ENCODE measurements around the gene ASXL3. TPM values are rescaled to one million over a fixed set of nuclear protein-coding genes. Genes with fewer than 3 reads are reported as not detected.

ASXL3 gene
- total and polyA plus RNA-seq, 4 donors, result 0.19 to 1.3 (median 0.39) TPM

GRCh38 chr18:33571998-33572787 lies 5.8 kb upstream of the ASXL3 start:
- Histone ChIP-seq H3K4me1 (ENCODE audit: control insufficient read depth in 4 of 4, insufficient read depth in 4 of 4, low read length in 3 of 4) (no peaks in the 10 kb centered on the region), H3K27ac (ENCODE audit: low read depth in 1 of 2, low read length in 2 of 2) (no peak overlapping the region), H3K27me3 (ENCODE audit: control insufficient read depth in 4 of 4, insufficient read depth in 4 of 4, low read length in 3 of 4) (no peaks in the 10 kb centered on the region), H3K9ac (ENCODE audit: low read depth in 1 of 2, low read length in 2 of 2) (no peak overlapping the region), H3K4me3 (ENCODE audit: low read depth in 1 of 3, low read length in 3 of 3) (no peak overlapping the region), H3K9me3 (ENCODE audit: control insufficient read depth in 4 of 4, low read length in 3 of 4) (peaks cover 0 to 1% (median 0%) of the 10 kb centered on the region in 4 donors), H3K36me3 (ENCODE audit: control insufficient read depth in 4 of 4, insufficient read depth in 3 of 4, low read depth in 1 of 4, low read length in 3 of 4) (no peaks in the 10 kb centered on the region)
- DNase-seq (ENCODE audit: low spot score), result no peak
- no peak for TF ChIP-seq RAD21 (IDR thresholded peaks at IDR 0.05)
- TF ChIP-seq HNF4G (IDR thresholded peaks at IDR 0.05), result no peak
- TF ChIP-seq SP1 (IDR thresholded peaks at IDR 0.05), result no peak
- no peak for TF ChIP-seq FOXA1 (IDR thresholded peaks at IDR 0.05)
- no peak for TF ChIP-seq GABPA (IDR thresholded peaks at IDR 0.05 in 1 of 2, conservative IDR thresholded peaks at IDR 0.05 in 1 of 2)
- no peak for TF ChIP-seq NR2F2 (IDR thresholded peaks at IDR 0.05)
- no peak for TF ChIP-seq REST (IDR thresholded peaks at IDR 0.05)
- no peak for TF ChIP-seq HNF4A (conservative IDR thresholded peaks at IDR 0.05)
- TF ChIP-seq YY1 (IDR thresholded peaks at IDR 0.05), result no peak
- TF ChIP-seq, protein P1, sequence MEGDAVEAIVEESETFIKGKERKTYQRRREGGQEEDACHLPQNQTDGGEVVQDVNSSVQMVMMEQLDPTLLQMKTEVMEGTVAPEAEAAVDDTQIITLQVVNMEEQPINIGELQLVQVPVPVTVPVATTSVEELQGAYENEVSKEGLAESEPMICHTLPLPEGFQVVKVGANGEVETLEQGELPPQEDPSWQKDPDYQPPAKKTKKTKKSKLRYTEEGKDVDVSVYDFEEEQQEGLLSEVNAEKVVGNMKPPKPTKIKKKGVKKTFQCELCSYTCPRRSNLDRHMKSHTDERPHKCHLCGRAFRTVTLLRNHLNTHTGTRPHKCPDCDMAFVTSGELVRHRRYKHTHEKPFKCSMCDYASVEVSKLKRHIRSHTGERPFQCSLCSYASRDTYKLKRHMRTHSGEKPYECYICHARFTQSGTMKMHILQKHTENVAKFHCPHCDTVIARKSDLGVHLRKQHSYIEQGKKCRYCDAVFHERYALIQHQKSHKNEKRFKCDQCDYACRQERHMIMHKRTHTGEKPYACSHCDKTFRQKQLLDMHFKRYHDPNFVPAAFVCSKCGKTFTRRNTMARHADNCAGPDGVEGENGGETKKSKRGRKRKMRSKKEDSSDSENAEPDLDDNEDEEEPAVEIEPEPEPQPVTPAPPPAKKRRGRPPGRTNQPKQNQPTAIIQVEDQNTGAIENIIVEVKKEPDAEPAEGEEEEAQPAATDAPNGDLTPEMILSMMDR (IDR thresholded peaks at IDR 0.05; ENCODE audit: low read depth, low read length, missing input control), result no peak
- TF ChIP-seq, protein P2, sequence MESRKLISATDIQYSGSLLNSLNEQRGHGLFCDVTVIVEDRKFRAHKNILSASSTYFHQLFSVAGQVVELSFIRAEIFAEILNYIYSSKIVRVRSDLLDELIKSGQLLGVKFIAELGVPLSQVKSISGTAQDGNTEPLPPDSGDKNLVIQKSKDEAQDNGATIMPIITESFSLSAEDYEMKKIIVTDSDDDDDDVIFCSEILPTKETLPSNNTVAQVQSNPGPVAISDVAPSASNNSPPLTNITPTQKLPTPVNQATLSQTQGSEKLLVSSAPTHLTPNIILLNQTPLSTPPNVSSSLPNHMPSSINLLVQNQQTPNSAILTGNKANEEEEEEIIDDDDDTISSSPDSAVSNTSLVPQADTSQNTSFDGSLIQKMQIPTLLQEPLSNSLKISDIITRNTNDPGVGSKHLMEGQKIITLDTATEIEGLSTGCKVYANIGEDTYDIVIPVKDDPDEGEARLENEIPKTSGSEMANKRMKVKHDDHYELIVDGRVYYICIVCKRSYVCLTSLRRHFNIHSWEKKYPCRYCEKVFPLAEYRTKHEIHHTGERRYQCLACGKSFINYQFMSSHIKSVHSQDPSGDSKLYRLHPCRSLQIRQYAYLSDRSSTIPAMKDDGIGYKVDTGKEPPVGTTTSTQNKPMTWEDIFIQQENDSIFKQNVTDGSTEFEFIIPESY (IDR thresholded peaks at IDR 0.05), result no peak
- no peak for TF ChIP-seq TAF1 (conservative IDR thresholded peaks at IDR 0.05)
- WGBS, result 92% methylated on average over 4 of the region's 4 CpGs

- Histone ChIP-seq H3K27ac (ENCODE audit: low read depth in 1 of 2, low read length in 2 of 2) (no peak overlapping the region), H3K4me3 (ENCODE audit: low read depth in 1 of 3, low read length in 3 of 3) (no peak overlapping the region), H3K4me1 (ENCODE audit: control insufficient read depth in 4 of 4, insufficient read depth in 4 of 4, low read length in 3 of 4) (peaks cover 0 to 6% (median 3%) of the 10 kb centered on the region in 4 donors), H3K9ac (ENCODE audit: low read depth in 1 of 2, low read length in 2 of 2) (no peak overlapping the region), H3K27me3 (ENCODE audit: control insufficient read depth in 4 of 4, insufficient read depth in 4 of 4, low read length in 3 of 4) (no peaks in the 10 kb centered on the region), H3K36me3 (ENCODE audit: control insufficient read depth in 4 of 4, insufficient read depth in 3 of 4, low read depth in 1 of 4, low read length in 3 of 4) (no peaks in the 10 kb centered on the region), H3K9me3 (ENCODE audit: control insufficient read depth in 4 of 4, low read length in 3 of 4) (no peaks in the 10 kb centered on the region)
- WGBS, result 90% methylated on average over 3 of the region's 3 CpGs
- no peak for DNase-seq (ENCODE audit: low spot score)
- no peak for TF ChIP-seq ATF3 (IDR thresholded peaks at IDR 0.05)
- TF ChIP-seq FOXA1 (IDR thresholded peaks at IDR 0.05), result no peak
- TF ChIP-seq SP1 (IDR thresholded peaks at IDR 0.05), result no peak
- no peak for TF ChIP-seq GABPA (IDR thresholded peaks at IDR 0.05 in 1 of 2, conservative IDR thresholded peaks at IDR 0.05 in 1 of 2)
- no peak for TF ChIP-seq REST (IDR thresholded peaks at IDR 0.05)
- no peak for TF ChIP-seq FOXA2 (IDR thresholded peaks at IDR 0.05)
- TF ChIP-seq JUND (IDR thresholded peaks at IDR 0.05), result no peak
- no peak for TF ChIP-seq HNF4G (IDR thresholded peaks at IDR 0.05)
- TF ChIP-seq TAF1 (conservative IDR thresholded peaks at IDR 0.05), result no peak
- TF ChIP-seq YY1 (IDR thresholded peaks at IDR 0.05), result no peak
- no peak for TF ChIP-seq RXRA (IDR thresholded peaks at IDR 0.05)
- TF ChIP-seq, protein P1 (IDR thresholded peaks at IDR 0.05; ENCODE audit: low read depth, low read length, missing input control), result no peak
- TF ChIP-seq MAX (IDR thresholded peaks at IDR 0.05), result no peak
Observed at GRCh38 chr18:33573193-33573592, 4.8 kb upstream of the ASXL3 start.

Measured in liver (tissue), 9 donors.